GM18526 (cell line): ENCODE results near the gene UNC13B.

Source experiments
- POLR2A ChIP-seq: IDR thresholded peaks from 3 replicates; pipeline ENCODE4 v1.6.1; 2011; ENCODE audit not compliant: insufficient read length; ENCODE audit errors: extremely low read depth

The UNC13B gene

GRCh38 chr9:35364817-35365585 is 203.2 kb downstream of the UNC13B start:
- TF ChIP-seq POLR2A = no peak

DNA sequence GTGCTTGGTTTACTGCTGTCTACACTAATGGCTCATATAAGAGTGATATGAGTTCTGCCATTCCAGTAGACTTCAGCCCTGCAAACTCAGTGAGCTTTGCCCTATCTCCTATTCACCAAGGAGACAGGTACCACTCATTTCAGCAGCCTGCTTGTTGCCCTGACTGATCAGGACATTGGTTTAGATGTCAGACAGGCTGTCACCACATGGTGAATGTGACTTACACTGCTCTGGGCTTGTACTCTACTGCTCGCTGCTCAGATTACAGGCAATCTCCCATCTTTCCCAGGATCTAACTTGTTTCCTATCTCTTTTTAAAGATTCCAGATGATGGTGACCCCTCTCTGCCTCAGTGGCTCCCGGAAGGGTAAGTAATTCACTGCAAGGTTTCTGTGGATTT is 204.8 kb downstream of the UNC13B start:
- TF ChIP-seq POLR2A = no peak

- TF ChIP-seq POLR2A = no peak
Observed at GRCh38 chr9:35367451-35367850, 205.6 kb downstream of the UNC13B start.

GRCh38 chr9:35370241-35370640 is 208.4 kb downstream of the UNC13B start:
- TF ChIP-seq POLR2A = no peak

DNA sequence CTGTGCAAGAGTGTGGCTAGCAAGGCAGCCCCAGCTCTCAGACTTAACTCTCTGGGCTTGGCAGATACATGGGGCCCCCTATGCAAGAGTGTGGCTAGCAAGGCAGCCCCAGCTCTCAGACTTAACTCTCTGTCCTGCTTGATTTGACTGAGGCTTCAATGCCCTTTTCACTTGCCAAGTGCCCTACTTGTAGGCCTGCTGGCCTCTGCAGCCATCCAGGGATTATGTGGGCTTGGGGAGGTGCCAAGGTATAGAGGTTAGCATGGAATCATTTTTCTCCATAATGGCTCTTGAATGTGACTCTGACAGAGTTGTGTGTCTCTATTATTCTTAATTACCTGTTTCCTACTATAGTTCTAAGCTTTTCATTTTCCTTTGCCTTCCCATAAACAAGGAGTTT is 212.6 kb downstream of the UNC13B start:
- no peak for TF ChIP-seq POLR2A

GRCh38 chr9:35374910-35375309 is 213.1 kb downstream of the UNC13B start:
- TF ChIP-seq POLR2A = no peak

DNA sequence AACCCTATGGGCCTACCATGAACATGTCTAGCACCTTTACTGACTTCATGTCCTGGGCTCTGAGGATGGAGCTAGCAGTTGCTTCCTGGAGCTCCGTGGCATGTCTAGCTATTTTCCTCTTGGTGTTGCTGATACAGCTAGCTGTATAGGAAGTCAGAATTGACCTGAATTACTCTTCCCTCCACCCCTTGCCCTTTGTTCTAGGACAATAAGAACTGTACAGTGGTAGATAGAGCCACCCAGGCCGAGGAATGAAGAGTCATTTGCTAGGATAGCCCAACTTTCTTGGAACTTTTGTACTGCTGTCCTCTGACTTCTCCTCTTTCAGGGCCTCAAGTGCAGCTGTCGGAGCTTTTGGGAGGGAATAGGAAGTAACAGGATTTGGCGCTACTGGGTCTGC is 218.2 kb downstream of the UNC13B start:
- no peak for TF ChIP-seq POLR2A

DNA sequence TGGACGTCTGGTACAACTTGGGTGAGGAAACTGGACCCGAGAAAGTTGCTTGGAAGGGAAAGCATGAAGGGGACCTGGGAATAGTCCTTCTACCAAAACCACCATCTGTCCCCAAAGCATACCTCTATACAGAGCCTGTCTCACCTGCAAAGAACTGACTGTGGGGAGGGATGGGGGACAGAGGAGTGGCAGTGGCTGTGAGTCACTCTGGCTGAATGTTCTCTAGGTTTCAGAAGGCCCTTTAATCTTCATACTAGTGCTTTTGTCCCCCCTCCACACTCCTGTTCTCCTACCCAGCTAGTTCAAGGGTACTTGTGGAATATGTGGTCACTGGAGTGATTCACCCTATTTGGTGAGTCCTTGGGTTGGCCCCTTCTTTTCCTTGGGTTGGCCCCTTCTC is 218.8 kb downstream of the UNC13B start:
- TF ChIP-seq POLR2A = no peak

- no peak for TF ChIP-seq POLR2A
Observed at GRCh38 chr9:35385042-35385441, 223.2 kb downstream of the UNC13B start.

DNA sequence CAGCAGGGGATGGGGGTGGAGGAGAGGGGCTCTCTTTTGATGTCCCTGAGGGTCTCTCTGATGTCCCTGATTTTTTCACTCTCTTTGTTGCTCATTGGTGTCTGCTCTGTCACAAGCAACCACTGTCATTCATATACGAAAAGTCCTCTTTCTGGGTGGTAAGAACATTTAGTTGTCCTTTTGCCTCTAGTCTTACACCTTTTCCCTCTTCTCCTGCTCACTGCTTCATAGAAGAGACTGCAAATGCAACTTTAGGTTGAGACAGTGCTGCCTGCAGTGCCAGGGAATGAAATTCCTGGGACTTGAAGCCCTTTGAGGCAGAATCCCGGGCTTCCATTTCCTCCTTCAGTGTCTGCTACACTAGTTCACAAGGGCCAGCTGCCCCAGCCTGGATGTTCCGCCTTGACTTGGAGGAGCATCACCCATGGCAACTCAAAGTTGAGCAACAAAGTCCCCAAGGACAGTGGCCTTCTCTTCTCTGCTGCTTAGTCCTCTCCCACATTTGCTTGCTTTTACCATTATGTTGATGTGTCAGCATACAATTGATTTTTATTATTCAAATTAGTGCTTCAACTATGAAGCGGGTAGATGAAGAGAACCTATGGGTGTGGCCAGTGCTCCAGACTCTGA is 233.4 kb downstream of the UNC13B start:
- TF ChIP-seq POLR2A = no peak

DNA sequence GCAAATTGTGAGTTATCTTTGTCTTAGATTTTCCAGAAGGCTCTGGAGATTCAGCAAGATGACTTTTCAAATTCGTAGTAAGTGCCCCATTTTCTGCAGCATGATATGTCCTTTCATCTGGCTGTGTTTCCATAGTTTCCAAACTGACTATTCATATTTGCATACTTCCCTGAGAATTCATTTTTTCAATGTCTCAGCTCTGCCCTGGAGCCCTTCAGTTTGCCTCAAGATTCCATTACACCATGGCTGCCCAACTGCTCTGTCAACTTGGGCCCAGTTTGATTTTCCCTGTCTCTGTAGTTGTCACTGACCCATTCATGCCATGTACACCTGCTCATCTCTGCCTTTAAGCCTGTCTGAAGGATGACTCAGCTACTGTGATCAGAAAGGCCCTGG is 233.9 kb downstream of the UNC13B start:
- no peak for TF ChIP-seq POLR2A

DNA sequence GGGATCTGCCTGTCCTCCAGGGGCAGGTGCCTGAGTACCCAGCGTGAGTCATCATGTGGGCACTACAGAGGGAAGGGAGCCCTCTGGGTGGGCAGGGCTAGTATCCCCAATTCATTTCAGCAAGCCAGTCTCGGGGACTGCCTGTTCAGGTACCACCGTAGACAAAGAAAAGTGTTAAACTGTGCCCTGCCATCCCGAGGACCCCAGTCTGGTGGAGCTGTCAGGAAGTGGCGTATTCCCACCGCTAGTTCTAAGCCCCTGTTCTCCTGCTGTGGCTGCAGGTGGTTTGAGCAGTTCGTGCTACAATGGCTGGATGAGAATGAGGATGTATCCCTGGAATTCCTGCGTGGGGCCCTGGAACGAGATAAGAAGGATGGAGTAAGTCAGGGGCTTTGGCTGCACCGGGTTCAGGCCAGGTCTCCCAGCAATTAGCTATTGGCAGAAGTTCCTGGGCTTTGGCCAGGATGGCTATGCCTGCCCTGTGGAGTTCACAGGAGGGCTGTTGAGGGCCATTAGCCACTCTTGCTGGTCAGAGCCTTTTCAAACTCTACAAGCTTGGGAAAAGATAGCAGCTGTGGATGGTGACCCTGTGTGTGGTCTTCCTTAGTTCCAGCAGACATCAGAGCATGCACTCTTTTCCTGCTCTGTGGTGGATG is 234.9 kb downstream of the UNC13B start:
- TF ChIP-seq POLR2A = no peak

GRCh38 chr9:35397216-35397698 is 235.4 kb downstream of the UNC13B start:
- no peak for TF ChIP-seq POLR2A

GRCh38 chr9:35397923-35398322 is 236.1 kb downstream of the UNC13B start:
- TF ChIP-seq POLR2A = no peak

- TF ChIP-seq POLR2A = no peak
Observed at GRCh38 chr9:35398651-35399335, 237.0 kb downstream of the UNC13B start.

DNA sequence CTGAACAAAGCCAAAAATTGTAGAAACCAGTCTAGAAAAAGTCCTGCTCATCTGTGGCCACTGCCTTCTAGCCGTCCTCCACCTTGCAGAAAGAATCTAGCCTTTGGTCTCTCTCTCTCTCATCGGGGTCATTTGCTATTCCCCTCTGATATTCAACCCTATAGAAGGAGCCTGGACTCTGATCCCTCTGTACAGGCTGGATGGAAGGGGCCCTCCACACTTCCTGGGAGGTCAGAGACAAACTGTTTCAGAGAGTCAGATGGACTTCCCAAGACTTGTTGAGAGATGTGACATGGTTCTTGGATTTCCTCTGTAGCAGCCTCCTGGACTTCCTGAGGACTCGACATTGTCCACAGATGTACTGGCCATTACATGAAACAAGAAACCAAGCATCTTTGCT is 243.1 kb downstream of the UNC13B start:
- TF ChIP-seq POLR2A = no peak
